ENCODE measurements around the gene UGT1A4.

DNA sequence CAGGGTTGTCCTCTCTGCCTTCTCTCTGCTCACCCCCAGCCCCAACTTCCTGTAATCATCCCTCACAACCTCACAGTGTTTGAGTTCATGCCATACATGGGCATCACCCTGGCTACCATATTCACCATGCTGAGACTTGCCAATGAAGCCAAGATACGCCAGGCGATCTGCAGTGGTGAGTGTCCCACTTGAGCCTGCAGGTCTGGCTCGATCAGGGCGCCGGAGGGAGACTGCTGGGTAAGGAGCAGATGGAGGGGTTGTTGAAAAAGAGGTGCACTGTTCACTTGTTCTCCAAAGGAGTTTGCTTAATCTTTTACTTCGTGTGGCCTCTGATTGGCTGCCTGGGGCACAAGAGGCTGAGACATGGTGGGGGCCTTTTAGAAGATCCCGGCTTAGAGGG, 74.2 kb downstream of the UGT1A4 start:
- TF ChIP-seq FOXM1 (IDR thresholded peaks at IDR 0.05; ENCODE audit: borderline replicate concordance, low read depth) (no peak), CEBPB (IDR thresholded peaks at IDR 0.05) (no peak), RAD21 (IDR thresholded peaks at IDR 0.05; ENCODE audit: low read depth) (no peak), TEAD4 (IDR thresholded peaks at IDR 0.05) (no peak), YY1 (IDR thresholded peaks at IDR 0.05; ENCODE audit: low read depth) (no peak), NFIC (IDR thresholded peaks at IDR 0.05) (no peak)
- TF ChIP-seq, protein P1, sequence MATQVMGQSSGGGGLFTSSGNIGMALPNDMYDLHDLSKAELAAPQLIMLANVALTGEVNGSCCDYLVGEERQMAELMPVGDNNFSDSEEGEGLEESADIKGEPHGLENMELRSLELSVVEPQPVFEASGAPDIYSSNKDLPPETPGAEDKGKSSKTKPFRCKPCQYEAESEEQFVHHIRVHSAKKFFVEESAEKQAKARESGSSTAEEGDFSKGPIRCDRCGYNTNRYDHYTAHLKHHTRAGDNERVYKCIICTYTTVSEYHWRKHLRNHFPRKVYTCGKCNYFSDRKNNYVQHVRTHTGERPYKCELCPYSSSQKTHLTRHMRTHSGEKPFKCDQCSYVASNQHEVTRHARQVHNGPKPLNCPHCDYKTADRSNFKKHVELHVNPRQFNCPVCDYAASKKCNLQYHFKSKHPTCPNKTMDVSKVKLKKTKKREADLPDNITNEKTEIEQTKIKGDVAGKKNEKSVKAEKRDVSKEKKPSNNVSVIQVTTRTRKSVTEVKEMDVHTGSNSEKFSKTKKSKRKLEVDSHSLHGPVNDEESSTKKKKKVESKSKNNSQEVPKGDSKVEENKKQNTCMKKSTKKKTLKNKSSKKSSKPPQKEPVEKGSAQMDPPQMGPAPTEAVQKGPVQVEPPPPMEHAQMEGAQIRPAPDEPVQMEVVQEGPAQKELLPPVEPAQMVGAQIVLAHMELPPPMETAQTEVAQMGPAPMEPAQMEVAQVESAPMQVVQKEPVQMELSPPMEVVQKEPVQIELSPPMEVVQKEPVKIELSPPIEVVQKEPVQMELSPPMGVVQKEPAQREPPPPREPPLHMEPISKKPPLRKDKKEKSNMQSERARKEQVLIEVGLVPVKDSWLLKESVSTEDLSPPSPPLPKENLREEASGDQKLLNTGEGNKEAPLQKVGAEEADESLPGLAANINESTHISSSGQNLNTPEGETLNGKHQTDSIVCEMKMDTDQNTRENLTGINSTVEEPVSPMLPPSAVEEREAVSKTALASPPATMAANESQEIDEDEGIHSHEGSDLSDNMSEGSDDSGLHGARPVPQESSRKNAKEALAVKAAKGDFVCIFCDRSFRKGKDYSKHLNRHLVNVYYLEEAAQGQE (IDR thresholded peaks at IDR 0.05; ENCODE audit: low read depth), result no peak
- TF ChIP-seq, protein P2, sequence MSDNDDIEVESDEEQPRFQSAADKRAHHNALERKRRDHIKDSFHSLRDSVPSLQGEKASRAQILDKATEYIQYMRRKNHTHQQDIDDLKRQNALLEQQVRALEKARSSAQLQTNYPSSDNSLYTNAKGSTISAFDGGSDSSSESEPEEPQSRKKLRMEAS (IDR thresholded peaks at IDR 0.05), result no peak
- TF ChIP-seq, protein P3, sequence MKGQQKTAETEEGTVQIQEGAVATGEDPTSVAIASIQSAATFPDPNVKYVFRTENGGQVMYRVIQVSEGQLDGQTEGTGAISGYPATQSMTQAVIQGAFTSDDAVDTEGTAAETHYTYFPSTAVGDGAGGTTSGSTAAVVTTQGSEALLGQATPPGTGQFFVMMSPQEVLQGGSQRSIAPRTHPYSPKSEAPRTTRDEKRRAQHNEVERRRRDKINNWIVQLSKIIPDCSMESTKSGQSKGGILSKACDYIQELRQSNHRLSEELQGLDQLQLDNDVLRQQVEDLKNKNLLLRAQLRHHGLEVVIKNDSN (IDR thresholded peaks at IDR 0.05), result no peak
